OCI-LY1 (cell line): ENCODE measurements around the gene OTOS.

Experiments
- H2AFZ ChIP-seq: fragments of 200-600 bp; sonication (generic), shearing (Covaris generic); 2 replicates; pipeline ENCODE4 v1.6.0; 2014; ENCODE audit warnings: antibody characterized with exemption, mild to moderate bottlenecking, low read length
- H3F3A ChIP-seq: fragments of 200-600 bp; sonication (generic), shearing (Covaris generic); 2 replicates; pipeline ENCODE4 v1.6.0; 2014; ENCODE audit warnings: mild to moderate bottlenecking, antibody characterized with exemption, low read length, moderate library complexity; ENCODE audit not compliant: insufficient read depth
- H3K27ac ChIP-seq: fragments of 200-600 bp; sonication (generic); 2 replicates; pipeline ENCODE4 v1.5.1; 2014; ENCODE audit warnings: low read length, mixed run types, mild to moderate bottlenecking, low read depth; ENCODE audit not compliant: poor library complexity, severe bottlenecking
- H3K27me3 ChIP-seq: fragments of 200-600 bp; sonication (generic); 2 replicates; pipeline ENCODE4 v1.6.0; 2014; ENCODE audit warnings: antibody characterized with exemption, mild to moderate bottlenecking, low read length, moderate library complexity; ENCODE audit not compliant: insufficient read depth
- H3K36me3 ChIP-seq: fragments of 200-600 bp; sonication (generic); 2 replicates; pipeline ENCODE4 v1.6.1; 2014; ENCODE audit warnings: mild to moderate bottlenecking, antibody characterized with exemption, low read length, moderate library complexity, mixed read lengths; ENCODE audit not compliant: insufficient read depth
- H3K4me1 ChIP-seq: fragments of 200-600 bp; sonication (generic); 2 replicates; pipeline ENCODE4 v1.5.1; 2014; ENCODE audit warnings: mild to moderate bottlenecking, low read length, moderate library complexity; ENCODE audit not compliant: insufficient read depth, severe bottlenecking
- H3K4me2 ChIP-seq: fragments of 200-600 bp; sonication (generic), shearing (Covaris generic); 2 replicates; pipeline ENCODE4 v1.6.1; 2014; ENCODE audit warnings: low read length
- H3K4me3 ChIP-seq: fragments of 200-600 bp; sonication (generic); 2 replicates; pipeline ENCODE4 v1.5.1; 2014; ENCODE audit warnings: low read length, low read depth, mild to moderate bottlenecking, mixed read lengths; ENCODE audit not compliant: poor library complexity, severe bottlenecking
- H3K79me2 ChIP-seq: fragments of 200-600 bp; shearing (Covaris generic); 2 replicates; pipeline ENCODE4 v1.6.1; 2016; ENCODE audit warnings: mixed run types, low read length, mixed read lengths; ENCODE audit not compliant: insufficient read depth
- H3K9ac ChIP-seq: fragments of 200-600 bp; sonication (generic), shearing (Covaris generic); 2 replicates; pipeline ENCODE4 v1.6.1; 2014; ENCODE audit warnings: mild to moderate bottlenecking, low read length, mixed read lengths
- H3K9me2 ChIP-seq: fragments of 200-600 bp; sonication (generic), shearing (Covaris generic); 2 replicates; pipeline ENCODE4 v1.6.1; 2014; ENCODE audit warnings: low read depth, mild to moderate bottlenecking, low read length, mixed read lengths
- H3K9me3 ChIP-seq: fragments of 200-600 bp; shearing (Covaris generic); 2 replicates; pipeline ENCODE4 v1.6.1; 2014; ENCODE audit warnings: low read length, mixed read lengths
- H4K20me1 ChIP-seq: fragments of 200-600 bp; sonication (generic), shearing (Covaris generic); 2 replicates; pipeline ENCODE4 v1.6.0; 2016; ENCODE audit warnings: mild to moderate bottlenecking, low read length; ENCODE audit not compliant: insufficient read depth
- EZH2 ChIP-seq: fragments of 200-600 bp; sonication (generic), shearing (Covaris generic); IDR thresholded peaks from 2 replicates; pipeline ENCODE4 v1.8.0; 2017; ENCODE audit warnings: borderline replicate concordance, mixed run types, mild to moderate bottlenecking, antibody characterized with exemption, low read length, moderate library complexity, mixed read lengths
- TF ChIP-seq, protein P1 (sequence below): fragments of 200-600 bp; sonication (generic), shearing (Covaris generic); IDR thresholded peaks from 2 replicates; pipeline ENCODE4 v1.5.1; 2017; ENCODE audit warnings: mild to moderate bottlenecking, antibody characterized with exemption, low read length, moderate library complexity, mixed read lengths

Gene OTOS

DNA sequence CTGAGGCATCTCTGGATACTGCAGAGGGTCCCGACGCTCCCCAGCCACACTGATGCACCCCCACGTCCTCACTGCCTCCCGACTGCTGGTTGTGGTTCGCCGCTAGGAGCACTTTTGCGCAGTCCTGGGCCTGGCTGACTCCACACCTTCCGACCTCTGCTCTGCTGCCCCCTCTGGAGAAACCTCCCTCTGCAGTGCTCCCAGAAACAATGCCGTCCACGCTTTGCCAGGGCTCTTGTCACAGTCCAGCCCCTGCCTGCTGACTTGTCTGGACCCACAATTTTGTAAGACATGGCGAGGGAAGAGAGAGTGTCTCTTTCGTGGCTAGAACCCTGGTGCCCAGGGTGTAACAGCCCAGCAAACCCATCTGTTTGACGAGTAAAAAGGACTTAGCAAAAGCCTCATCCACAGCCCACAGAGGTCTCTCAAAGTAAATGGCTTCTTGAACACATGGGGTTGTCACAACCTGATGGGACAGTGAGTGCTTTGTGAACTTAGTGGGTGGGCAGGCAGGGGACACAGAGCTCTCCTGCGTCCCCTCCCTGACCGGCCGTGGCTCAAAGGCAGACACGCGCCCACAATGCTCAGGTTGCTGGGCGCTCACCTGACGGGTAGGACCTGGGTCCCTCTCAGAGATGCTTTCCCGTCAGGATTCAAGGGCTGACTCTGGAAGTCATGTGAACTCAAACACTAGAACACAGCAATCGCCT lies 8.4 kb downstream of the OTOS start:
- H3F3A ChIP-seq = no peaks in the 10 kb centered on the region
- no peak overlapping the region for H3K9ac ChIP-seq
- no peaks in the 10 kb centered on the region for H3K9me2 ChIP-seq
- H3K27me3 ChIP-seq = no peaks in the 10 kb centered on the region
- no peak overlapping the region for H3K4me2 ChIP-seq
- H3K27ac ChIP-seq = no peak overlapping the region
- peaks cover 63% of the 10 kb centered on the region for H3K36me3 ChIP-seq
- no peak overlapping the region for H3K4me3 ChIP-seq
- peaks cover 11% of the 10 kb centered on the region; the same call in 1 of the 2 replicates for H3K79me2 ChIP-seq
- H3K4me1 ChIP-seq = peaks cover 19% of the 10 kb centered on the region
- H4K20me1 ChIP-seq = no peaks in the 10 kb centered on the region
- TF ChIP-seq EZH2 = no peak
- TF ChIP-seq, protein P1, sequence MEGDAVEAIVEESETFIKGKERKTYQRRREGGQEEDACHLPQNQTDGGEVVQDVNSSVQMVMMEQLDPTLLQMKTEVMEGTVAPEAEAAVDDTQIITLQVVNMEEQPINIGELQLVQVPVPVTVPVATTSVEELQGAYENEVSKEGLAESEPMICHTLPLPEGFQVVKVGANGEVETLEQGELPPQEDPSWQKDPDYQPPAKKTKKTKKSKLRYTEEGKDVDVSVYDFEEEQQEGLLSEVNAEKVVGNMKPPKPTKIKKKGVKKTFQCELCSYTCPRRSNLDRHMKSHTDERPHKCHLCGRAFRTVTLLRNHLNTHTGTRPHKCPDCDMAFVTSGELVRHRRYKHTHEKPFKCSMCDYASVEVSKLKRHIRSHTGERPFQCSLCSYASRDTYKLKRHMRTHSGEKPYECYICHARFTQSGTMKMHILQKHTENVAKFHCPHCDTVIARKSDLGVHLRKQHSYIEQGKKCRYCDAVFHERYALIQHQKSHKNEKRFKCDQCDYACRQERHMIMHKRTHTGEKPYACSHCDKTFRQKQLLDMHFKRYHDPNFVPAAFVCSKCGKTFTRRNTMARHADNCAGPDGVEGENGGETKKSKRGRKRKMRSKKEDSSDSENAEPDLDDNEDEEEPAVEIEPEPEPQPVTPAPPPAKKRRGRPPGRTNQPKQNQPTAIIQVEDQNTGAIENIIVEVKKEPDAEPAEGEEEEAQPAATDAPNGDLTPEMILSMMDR = no peak
- no peaks in the 10 kb centered on the region for H3K9me3 ChIP-seq
- no peak overlapping the region for H2AFZ ChIP-seq

DNA sequence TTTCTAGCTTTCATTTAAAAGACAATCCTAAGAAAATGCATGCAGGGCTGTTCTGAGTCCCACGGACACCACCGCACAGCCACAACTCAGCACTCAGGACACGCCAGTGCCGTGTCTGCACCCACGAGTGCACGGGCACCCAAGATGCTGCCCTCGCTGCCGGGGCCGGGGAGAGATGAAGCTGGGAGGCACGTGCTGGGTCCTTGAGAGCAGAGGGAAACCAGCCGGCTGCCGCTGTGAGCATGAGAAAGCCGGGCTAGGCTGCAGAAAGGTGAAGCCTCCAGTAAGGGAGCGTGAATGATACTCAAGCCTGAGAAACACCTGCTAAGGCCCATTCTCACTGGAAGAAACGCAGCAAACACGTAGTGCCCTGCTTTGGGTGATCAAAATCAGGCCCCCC lies 9.2 kb downstream of the OTOS start:
- TF ChIP-seq, protein P1 = no peak
- no peak for TF ChIP-seq EZH2

DNA sequence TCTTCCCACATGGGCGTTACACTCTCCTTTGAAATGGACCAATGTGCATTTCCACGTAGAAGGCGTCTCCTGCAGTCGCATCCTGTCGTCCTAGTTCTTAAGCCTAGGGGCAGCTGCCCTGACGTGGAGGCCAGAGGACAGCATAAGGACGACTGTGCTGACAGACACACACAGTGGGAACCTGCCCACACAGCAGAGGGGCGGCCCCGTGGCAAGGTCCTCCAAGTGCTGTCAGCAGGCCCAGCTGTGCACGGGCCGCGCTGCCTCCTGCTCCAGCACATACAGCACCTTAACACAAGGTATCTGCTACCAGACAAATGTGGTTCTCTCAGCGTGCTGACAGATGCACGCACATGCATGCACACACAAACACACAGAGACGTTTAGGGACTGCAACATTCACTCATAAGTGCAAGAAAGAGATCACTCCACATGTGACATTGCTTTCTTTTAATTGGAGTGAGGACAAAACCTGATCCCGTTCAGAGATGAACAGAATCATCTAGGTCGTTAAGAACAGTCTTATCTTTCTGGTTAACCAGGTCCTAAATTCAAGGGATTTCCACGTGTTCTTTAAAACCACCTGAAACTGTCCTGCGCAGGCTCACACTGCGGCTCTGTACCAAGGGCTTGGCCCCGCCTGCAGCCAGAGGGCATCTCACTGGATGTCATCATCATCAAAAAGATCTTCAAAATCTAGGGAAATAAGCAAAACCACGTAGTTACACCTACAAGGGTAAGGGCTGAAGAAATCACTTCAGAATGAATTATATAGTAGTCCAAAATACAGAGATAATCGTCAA lies 9.9 kb downstream of the OTOS start:
- Histone ChIP-seq H3K4me1 (peaks cover 11% of the 10 kb centered on the region), H3K4me3 (no peak overlapping the region), H3K36me3 (peaks cover 63% of the 10 kb centered on the region), H3K4me2 (no peak overlapping the region), H3K9me3 (no peaks in the 10 kb centered on the region), H3K27ac (no peak overlapping the region), H4K20me1 (no peaks in the 10 kb centered on the region), H3F3A (no peaks in the 10 kb centered on the region), H3K9me2 (no peaks in the 10 kb centered on the region), H3K27me3 (no peaks in the 10 kb centered on the region), H3K79me2 (peaks cover 9% of the 10 kb centered on the region; the same call in 1 of the 2 replicates), H2AFZ (no peak overlapping the region), H3K9ac (no peak overlapping the region)
- TF ChIP-seq, protein P1 = no peak
- no peak for TF ChIP-seq EZH2

More for the DNA sequence above, 9.2 kb downstream of the OTOS start:
- Histone ChIP-seq H3K4me1 (peaks cover 12% of the 10 kb centered on the region), H3K4me2 (no peak overlapping the region), H3K27ac (no peak overlapping the region), H3F3A (no peaks in the 10 kb centered on the region), H3K9me2 (no peaks in the 10 kb centered on the region), H3K27me3 (no peaks in the 10 kb centered on the region), H3K36me3 (peaks cover 63% of the 10 kb centered on the region), H3K9ac (no peak overlapping the region), H4K20me1 (no peaks in the 10 kb centered on the region), H3K9me3 (no peaks in the 10 kb centered on the region), H2AFZ (no peak overlapping the region), H3K4me3 (no peak overlapping the region), H3K79me2 (peaks cover 11% of the 10 kb centered on the region; the same call in 1 of the 2 replicates)
